ENCODE data around the gene DLX5. TPM values are rescaled to one million over a fixed set of nuclear protein-coding genes. Genes with fewer than 3 reads are reported as not detected.

The DLX5 gene
- total and polyA plus RNA-seq, 9 of the 15 experiments (the other 6 are each of a cell fraction or from before 2014, with no cell fraction given): not detected

- peaks cover 66 to 72% of the 10 kb centered on the region in 2 experiments for H3K27me3 ChIP-seq (ENCODE audit: control insufficient read depth in 2 of 2, insufficient read depth in 2 of 2, low read length in 2 of 2)
- POLR2A ChIA-PET: interaction anchor here (1.0 kb wide), 1 partner anchor 9 kb away, joined by 3 read pairs; no protein-coding TSS in a partner anchor
- in situ Hi-C loops (cut with MboI) (no loop called here), intact Hi-C loops (cut with micrococcal nuclease) (no loop called here)
- CTCF ChIA-PET (ENCODE audit: low intra/inter-chr PET ratio): no interaction called here
- H3K4me3 ChIP-seq: no peak overlapping the region
- no peak overlapping the region for H3K9ac ChIP-seq (ENCODE audit: insufficient read depth in 1 of 2, low read depth in 2 of 2, low read length in 2 of 2)
- no peaks in the 10 kb centered on the region for H3K79me2 ChIP-seq (ENCODE audit: control insufficient read depth, insufficient read depth, low read length)
- ATAC-seq (no peak), FAIRE-seq (no peak), DNase-seq (ENCODE audit: extremely low read depth in 1 of 4, low spot score in 3 of 4) (no peak)
- H2AFZ ChIP-seq (ENCODE audit: low read depth, low read length): no peak overlapping the region
- H3K4me2 ChIP-seq (ENCODE audit: insufficient read depth, low read length): no peak overlapping the region
- WGBS (ENCODE audit: insufficient coverage, low coverage, missing lambda C conversion rate): 3% methylated on average over 33 of the region's 37 CpGs
- no peak overlapping the region for H3K27ac ChIP-seq (ENCODE audit: extremely low read depth, low read depth, low read length)
- H3K9me3 ChIP-seq (replicated peaks; ENCODE audit: control insufficient read depth, insufficient read depth, low read depth, low read length): no peaks in the 10 kb centered on the region
- H3K9me1 ChIP-seq (ENCODE audit: control insufficient read depth, insufficient read depth, low read length): no peaks in the 10 kb centered on the region
- BruUV-seq (replicated peaks): no TSS peak
- H3K36me3 ChIP-seq (ENCODE audit: control insufficient read depth, insufficient read depth, low read length): no peaks in the 10 kb centered on the region
- no peaks in the 10 kb centered on the region for H4K20me1 ChIP-seq (replicated peaks; ENCODE audit: control insufficient read depth, insufficient read depth, low read length)
- peaks cover 0 to 18% of the 10 kb centered on the region in 2 experiments; a peak in 1 of 5 replicates for H3K4me1 ChIP-seq (replicated peaks in 1 of 2; ENCODE audit: control insufficient read depth in 2 of 2, insufficient read depth in 2 of 2, low read length in 2 of 2)
- TF ChIP-seq ILF3 (IDR thresholded peaks at IDR 0.05; ENCODE audit: borderline replicate concordance) (no peak), DDX20 (tag; IDR thresholded peaks at IDR 0.05; ENCODE audit: low read depth) (no peak), CSDE1 (IDR thresholded peaks at IDR 0.05) (no peak), GABPB1 (CRISPR knock-in tag; IDR thresholded peaks at IDR 0.05) (no peak), TRIM25 (IDR thresholded peaks at IDR 0.05; ENCODE audit: borderline replicate concordance) (no peak), SMARCC2 (IDR thresholded peaks at IDR 0.05; ENCODE audit: low read depth) (no peak), COPS2 (conservative IDR thresholded peaks at IDR 0.05) (no peak), ZNF75A (CRISPR knock-in tag; IDR thresholded peaks at IDR 0.05) (no peak), PCBP2 (IDR thresholded peaks at IDR 0.05; ENCODE audit: low read depth, low read length, poor library complexity, severe bottlenecking) (no peak), OTX1 (CRISPR knock-in tag; IDR thresholded peaks at IDR 0.05) (no peak), MED1 (CRISPR knock-in tag; IDR thresholded peaks at IDR 0.05; ENCODE audit: borderline replicate concordance) (no peak), DLX4 (CRISPR knock-in tag; IDR thresholded peaks at IDR 0.05) (no peak), ZNF24 (IDR thresholded peaks at IDR 0.05) (no peak), E2F3 (CRISPR knock-in tag; IDR thresholded peaks at IDR 0.05) (no peak), GATA2 (CRISPR knock-in tag; IDR thresholded peaks at IDR 0.05) (no peak), RFX7 (CRISPR knock-in tag; IDR thresholded peaks at IDR 0.05) (no peak), NR3C1 (CRISPR knock-in tag; IDR thresholded peaks at IDR 0.05) (no peak), HBP1 (CRISPR knock-in tag; IDR thresholded peaks at IDR 0.05) (no peak), ZNF695 (CRISPR knock-in tag; IDR thresholded peaks at IDR 0.05) (no peak)
These were observed 7.2 kb downstream of the DLX5 start for GRCh38 chr7:97017192-97018125.

All from K562 (cell line).